HG03460 (cell line): ENCODE results near the gene VAV3.

Source experiments
- ATAC-seq: cut with Tn5 transposase; IDR thresholded peaks from one replicate; pipeline ENCODE4 v1.9.1; 2021; ENCODE audit not compliant: unreplicated experiment

The VAV3 gene

DNA sequence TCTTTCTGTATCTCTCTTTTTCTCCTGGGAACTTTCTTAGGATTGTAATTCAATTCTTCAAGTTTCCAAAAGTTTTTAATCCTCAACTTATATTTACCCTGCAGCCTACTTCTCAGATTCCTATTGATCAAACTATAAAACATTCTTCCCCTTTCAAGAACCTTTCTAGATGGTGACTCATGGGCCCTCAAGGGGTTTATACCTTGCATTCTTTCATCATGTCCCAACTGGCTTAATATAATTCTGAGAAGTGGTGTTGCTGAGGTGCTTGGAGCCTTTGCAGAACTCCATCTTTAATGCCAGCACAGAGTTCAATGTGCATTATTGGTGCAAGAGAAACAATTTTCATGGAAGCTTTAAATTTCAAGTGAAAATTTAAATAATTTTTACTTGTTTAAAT lies 273.4 kb downstream of the VAV3 start:
- ATAC-seq = no peak

DNA sequence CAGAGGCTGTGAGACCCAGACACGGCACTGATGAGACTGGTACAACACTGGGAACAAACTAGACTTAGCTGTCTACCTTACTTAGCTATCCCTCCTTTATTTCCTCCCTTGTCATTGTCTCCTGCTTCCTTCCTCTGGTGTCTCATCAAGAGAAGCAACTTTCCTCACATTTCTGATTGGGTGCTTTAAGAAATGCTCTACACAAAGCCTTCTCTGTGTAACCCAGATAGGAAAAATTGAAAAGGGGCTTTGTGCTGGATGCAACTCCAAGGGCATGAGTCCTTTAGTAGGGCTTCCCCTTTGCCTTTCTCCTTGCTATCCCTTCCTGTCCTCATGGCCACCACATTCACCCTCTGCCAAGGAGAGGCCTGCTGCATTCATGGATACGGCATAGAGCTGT lies 274.5 kb downstream of the VAV3 start:
- no peak for ATAC-seq

DNA sequence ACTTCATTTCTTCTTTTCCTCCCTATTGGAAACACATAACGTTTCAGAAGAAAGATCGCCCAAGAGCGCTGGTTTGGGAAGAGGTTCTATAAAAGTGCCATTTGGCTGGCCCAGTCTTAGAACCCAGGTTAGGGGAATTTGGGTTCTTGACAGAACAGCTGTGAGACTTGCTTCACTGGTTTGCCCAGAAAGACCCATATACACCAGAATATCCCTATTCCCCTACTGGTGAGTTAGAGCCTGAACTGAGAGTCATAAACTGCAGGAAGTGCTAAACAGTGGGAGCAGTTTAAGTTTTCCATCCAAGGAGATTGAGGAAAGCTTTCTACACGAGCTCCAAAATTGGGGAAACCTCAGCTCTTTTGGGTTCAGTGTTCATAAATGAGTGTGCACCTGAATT lies 275.2 kb downstream of the VAV3 start:
- no peak for ATAC-seq

DNA sequence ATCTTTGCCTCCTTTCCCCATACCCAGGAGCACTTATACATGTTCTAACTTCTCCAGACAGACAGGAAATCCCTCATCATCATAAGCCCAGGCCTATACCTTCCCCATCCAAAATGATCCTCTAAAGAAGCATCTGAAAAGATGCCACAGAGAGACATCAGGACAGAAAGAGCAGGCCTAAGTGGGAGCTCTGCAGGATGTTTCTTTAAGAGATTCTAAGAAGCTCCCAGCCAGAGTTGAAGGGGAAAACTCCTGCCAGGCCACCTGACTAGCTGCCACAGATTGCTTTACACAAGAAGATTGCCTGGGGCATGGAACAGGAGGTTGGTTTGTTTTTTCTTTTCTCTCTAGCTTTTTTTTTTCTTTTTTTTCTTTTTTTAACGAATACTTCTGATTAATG lies 275.8 kb downstream of the VAV3 start:
- no peak for ATAC-seq

DNA sequence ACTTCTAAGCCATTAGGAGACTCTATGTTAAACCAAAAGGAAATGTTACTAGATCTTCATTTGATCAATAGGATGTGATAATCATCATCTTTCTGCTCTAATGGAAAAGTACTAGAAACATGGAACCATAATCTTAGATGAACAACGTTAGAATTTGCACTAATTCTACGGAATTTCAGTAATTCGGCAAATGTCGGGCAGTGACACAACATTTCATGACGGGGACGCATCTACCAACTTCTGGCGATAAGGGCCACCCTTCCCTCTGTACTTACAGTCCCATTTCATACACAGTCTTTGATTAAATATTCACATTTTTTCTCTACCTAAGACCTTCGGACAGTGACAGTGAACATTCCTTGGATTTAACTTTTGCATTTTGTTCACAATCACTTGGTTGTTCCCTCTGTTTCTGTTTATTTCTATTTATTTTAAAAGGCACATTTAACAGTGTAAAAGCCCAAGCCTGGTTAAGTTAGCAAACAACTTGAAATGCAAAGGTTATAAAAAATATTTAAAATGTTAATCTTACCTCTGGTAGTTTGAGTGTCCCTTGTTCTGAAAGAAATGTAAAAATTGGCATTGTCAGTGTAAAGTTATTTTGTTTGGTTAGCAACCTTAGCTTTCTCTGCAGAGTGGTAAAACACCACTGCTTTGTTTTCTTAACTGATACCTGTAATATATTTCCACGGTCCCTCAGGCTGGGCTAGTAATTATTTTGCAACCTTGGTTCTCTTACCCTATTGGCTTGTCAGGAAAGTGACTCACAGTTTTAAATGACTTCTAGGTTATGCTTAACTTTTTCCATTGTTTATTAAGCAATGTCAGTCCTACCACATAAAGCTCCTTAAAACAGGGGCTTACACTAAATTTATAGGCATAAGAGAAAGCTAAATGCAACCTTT lies 276.9 kb downstream of the VAV3 start:
- ATAC-seq = no peak

DNA sequence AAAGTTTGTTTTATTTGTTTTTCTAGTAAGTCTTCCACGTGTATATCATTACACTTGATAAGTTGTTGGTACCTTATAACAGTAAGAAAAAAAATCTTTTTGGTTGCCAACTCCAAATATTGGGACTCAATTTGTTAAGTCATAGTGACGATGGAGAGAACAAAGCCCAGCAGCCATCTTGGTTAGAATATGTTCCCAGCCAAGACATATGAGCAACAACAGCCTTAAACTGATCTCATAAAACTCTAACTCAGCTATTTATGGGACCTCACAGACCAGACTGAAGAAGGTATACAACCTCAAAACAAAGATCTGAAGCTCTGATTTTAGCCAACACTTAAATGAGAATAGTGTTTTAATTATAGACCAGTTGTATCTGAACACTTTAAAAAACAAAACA lies 281.3 kb downstream of the VAV3 start:
- ATAC-seq = no peak

DNA sequence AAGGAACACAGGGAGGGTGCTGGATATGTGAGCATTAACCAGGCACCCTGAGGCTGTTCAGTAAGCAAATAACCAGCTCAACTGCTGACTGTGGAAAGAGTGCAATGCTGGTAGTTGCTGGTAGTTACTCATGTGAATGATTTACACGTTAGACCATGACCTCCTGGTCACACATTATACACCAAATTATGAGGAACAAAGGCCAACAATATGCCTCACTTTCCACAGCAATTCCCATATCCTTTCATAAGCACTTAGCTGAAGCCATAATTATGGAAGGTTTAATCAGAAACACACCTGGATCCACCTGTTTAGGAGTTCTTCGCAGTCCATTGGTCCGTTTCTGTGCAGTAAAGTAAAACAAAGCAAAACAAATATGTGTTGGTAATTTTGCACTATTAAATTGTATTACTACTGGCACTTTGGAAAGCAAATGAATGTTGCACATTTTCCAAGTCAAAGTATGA lies 281.8 kb downstream of the VAV3 start:
- no peak for ATAC-seq

DNA sequence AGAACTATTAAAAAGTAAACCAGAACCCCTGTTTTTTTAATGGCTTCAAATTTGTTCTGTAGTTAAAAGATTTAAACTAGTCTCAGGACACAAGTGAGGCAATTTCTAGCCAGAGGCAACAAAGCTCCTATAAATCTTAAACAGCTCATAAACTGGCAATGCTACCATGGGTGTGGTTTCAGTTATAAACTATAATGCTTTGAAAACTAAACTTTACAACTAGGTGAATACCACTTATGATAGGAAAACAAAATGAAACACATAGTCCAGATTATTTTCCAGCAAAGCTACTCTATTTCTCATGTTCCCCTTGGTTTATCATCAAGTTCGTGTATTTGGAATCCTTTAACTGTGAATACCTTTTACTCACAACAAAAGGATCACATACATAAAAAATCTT lies 282.5 kb downstream of the VAV3 start:
- ATAC-seq = no peak

DNA sequence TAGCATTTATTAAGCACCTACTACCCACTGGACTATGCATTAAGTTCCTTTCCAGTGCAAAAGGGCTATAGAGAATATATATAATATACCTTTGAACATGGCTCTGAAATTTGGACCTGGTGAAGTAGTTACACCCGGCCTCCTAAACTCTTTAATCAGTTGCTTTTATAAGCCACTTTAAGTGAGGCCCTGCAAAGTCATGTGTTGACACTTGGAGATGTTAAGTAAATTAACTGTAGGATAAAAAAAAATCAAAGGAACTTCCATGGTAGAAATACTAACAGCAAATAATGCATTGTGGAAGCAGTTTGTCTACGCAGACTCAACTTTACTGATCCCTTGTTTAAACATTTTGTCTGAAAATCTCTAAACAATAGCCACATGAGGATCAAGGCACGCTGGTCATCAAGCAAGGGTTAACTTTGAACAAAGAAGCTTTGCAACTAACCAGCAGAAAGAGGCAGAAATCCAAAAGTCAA lies 283.9 kb downstream of the VAV3 start:
- ATAC-seq = no peak

DNA sequence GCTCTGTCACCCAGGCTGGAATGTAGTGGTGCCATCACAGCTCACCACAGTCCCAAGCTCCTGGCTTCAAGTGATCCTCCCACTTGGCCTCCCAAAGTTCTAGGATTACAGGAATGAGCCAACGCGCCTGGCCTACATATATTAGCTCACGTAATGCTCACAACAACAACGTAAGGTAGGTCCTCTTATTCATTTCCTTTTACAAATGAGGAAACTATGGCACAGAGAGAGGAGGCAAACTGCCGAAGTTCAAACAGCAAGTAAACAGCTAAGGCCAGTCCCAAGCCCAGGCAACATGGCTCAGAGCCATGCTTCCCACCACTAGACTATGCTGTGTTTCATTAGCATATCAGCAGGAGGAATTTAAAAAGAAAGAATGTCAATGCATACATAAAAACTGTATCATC lies 284.4 kb downstream of the VAV3 start:
- ATAC-seq = no peak

DNA sequence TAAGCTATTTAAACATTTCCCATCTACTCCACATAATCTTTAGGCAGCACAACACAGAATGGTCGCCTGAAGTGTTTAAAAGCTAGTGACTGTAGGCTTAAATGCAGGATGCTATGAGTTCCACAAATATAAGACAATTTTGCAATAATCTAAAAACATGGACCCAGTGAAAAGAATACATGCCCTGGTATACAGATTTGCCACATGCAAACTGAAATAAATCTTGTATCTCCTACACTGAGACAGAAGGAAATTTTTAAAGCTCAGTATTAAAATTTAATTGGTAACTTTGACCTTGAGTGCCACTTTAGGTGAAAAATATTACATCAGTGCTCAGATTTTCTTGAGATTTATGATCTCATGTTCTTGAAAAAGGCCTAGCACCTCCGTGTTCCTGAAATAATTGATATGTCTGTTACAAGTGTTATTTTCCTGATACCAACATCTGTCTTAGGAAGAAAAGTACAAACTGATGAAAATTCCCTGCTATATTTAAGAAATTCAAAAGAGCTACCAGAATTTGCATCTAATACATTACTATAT lies 285.5 kb downstream of the VAV3 start:
- no peak for ATAC-seq

DNA sequence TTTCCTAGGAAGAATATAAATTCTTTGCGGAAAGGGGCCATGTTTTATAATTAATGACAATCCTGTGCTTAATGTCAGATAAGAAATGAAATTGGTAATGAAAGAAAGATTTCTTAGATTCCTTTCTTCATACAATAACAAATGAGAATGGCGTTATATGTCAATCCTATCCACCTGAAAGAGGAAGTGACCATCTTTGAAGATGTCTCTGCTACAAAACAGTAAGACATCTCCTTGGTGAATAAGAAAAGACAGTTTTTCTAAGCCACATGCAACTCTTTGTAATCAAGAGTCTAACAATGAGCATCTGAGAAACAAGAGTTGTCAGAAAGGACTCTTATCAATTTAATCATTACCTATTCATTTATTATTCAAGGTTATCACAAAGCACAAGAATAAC lies 286.0 kb downstream of the VAV3 start:
- no peak for ATAC-seq

DNA sequence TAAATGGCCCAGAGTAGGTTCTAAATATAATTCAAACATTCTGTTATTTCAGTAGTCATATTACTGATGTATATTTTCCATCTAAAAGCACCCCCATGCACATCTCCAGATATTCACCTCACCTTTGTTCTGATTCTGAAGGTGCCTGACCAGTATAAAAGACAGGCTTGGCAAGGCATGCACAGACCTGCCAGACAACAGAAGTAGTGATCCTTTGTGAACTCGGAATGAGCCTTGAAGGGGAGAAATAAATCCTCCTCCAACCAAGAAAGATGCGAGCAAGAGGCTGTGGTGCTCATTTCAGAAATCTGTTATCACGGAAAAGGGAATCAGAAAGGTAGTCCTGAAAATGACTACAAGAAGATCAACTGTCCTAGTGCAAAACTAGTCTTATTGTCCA lies 287.3 kb downstream of the VAV3 start:
- no peak for ATAC-seq

DNA sequence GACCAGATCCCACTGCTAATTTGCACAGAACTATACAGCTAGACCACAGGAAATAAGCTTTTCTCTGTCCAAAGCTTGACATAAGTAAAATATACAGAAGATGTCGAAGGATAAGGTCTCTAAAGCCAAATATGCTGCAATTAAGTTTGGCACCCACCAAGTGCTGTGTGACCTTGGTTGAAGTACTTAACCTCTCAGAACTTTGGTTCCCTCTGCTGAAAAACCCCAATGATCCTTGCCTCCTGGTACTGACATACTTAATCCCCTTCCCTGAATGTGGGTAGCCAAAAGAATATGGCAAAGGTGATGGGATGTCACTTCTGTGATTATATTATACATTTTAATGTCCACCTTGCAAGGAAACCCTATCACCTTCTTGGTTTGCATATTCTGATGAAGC lies 290.5 kb downstream of the VAV3 start:
- no peak for ATAC-seq

DNA sequence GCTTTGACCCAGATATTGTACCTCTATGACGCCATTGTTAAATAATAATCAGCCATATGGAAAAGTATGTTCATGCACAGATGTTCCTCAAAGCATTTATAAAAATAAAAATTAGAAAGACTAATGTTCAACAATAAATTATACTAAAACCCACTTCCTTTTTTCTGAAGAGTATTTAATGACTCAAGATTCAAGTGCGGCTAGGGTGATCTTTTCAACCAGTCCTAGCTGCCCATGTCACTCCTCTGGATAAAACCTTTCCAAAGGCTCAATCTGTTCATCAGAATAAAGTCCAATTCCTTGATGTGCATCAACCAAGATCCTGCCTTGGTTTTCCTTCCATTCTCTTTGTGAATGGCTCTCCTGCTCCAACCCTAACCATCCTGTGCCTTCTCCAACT lies 292.0 kb downstream of the VAV3 start:
- ATAC-seq = no peak

DNA sequence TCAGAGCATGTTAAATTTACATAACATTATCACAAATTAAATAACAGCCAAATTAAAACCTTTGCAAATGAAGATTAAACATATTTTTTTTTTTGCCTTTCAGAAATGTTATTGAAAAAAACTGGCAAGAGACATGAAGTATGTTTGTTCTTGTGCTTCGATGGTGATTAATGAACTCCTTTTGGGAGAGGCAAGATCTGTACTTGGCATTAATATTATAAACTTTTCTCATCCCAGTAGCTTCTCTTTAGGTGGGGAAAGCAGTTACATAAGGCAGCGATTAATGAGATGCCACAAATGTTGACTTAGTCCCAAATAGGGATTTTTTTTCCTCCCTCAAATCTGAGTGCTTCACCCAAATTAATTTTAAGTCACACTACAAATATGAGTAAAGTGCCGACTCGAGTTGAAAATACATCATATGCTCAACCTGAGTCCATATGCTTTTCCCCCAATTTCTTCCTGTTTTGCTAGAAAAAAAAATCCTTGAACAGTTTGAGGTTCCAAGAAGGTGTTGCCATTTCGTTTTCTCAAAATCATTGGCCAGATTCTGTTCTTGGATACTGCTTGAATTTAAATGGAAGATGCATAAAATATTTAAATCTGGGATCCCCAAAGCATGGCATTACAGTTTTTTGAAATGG lies 294.5 kb downstream of the VAV3 start:
- no peak for ATAC-seq

DNA sequence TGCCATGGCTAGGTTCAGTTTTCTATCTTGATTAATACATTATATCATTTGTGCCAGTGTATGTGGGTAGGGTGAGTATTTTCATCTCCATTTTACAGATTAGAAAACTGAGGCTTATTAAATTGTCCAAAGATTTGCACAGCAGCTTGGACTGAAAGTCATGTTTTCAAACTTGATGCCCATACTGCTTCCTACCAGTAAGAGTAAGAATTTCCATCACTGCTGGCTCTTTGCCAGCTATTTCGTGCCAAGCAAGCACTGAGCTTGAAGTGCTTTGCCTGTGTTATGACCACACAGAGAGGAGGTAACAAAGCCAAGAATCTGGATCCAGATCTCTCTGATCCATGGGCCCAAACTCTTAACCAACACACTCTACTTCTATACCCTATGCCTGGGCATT lies 295.0 kb downstream of the VAV3 start:
- no peak for ATAC-seq

DNA sequence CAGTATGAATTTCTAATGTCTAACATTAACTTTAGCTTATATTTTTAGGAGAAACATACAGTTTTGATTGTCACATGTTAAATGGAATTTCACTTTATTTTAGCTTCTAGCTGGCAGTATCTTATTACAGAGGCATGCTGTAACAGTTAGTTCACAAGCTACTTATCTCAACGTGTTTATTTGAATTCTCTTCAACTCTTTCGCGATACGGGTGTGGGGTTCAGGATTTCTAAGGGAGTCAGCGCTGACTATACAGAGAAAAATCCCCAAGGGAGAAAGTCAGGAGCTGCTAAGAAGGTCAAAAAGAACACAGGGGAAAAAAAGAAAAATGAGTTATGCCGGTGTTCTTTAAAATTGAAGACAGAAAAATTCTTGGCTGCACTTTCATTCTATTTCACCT lies 296.2 kb downstream of the VAV3 start:
- no peak for ATAC-seq

DNA sequence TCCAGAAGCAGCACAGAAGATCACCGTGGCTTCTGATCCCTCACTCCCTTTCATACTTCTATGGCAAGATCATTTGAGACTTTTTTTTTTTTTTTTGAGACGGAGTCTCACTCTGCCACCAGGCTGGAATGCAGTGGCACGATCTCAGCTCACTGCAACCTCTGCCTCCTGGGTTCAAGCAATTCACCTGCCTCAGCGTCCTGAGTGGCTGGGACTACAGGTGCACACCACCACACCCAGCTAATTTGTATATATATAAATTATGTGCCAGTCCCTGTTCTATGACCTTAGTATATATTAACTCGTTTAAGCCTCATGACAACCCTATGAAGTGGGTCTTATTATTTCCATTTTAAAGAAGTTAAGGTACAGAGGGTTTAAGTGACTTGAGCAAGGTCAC lies 298.5 kb downstream of the VAV3 start:
- no peak for ATAC-seq

DNA sequence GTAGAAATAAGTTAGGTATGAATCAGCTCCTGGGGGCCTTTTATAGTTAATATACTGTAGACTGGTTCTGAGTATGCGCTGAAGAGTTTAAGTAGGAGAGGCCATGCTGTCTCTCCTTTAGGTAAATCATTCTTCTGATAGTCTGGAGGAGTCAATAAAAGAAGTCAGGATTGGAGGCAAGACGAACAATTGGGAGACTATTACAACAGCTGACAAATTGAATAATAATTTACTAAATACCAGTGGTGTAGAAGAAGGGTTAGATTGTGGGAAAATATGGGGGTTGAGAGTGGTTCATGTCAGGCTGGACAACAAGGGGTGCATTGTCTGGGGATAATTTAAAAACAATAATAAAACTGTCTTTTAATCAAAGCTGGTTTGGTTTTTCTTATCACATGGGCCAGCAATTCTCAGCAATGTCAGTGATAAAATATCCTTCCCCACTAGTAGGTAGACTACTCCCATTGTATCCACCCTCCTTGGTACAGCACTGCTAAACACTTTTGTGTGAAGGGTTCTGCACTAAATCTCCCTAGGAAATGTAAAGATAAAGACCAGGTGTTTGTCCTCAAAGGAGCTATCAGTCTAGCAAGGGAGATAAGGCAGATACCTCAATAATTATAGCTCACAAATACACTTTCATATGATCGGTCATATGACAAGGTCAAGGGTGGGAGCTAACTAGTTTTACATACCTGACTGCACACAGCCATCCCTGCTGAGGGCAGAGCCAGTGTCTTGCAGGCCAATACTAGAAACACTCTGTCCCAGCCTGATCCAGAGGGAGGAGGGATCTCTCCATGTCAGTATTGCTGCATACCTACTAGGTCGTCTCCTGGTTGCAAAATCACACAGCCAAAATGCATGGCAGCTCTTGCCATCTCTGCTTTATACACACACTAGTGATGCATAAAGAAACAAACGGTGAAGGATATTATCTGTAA lies 299.7 kb downstream of the VAV3 start:
- ATAC-seq = no peak

DNA sequence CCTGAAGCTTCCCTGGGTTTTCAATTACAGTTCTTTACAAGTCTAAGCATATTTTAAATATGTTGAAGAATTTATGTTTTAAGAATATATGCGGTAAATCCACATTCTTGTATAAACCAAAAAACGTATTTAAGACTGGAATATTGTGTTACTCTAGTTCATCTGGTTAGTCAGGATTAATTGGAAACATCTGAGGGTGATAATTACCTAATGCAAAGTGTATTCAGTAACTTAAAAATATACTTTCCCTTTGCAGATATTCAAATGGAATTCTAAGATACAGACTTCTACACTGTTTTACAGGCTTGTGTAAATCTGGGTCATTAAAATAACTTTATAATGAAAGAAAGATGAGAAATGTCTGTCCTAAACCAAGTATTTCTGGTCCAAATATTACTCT lies 302.0 kb downstream of the VAV3 start:
- no peak for ATAC-seq
